CD8-positive, alpha-beta memory T cell (primary cell): ENCODE data around the gene PNPLA8. TPM values are rescaled to one million over a fixed set of nuclear protein-coding genes. Genes with fewer than 3 reads are reported as not detected.

Source experiments
- CTCF ChIA-PET: fragments of 350-600 bp; sonication (Branson Sonifier 250); formaldehyde crosslinking; loops from one replicate; lab custom pipeline; 2021; ENCODE audit warnings: antibody characterized with exemption; lab: Charles Lee
- POLR2A ChIA-PET: fragments of 350-600 bp; sonication (Branson Sonifier 250); formaldehyde crosslinking; loops from one replicate; lab custom pipeline; 2021; ENCODE audit warnings: antibody characterized with exemption; lab: Charles Lee
- DNase-seq, 5 donors: peaks; one replicate each; pipeline versions ENCODE4 v3.0.0 to v3.0.0-alpha.2; 2020 to 2022; ENCODE audit warnings: mixed read lengths in 1 of 5
- H3K27ac ChIP-seq: one replicate; pipeline ENCODE4 v1.7.0; 2013; ENCODE audit warnings: low read depth, mild to moderate bottlenecking, low read length, moderate library complexity
- H3K27me3 ChIP-seq: 2 replicates; pipeline ENCODE4 v1.7.0; 2013; ENCODE audit warnings: low read length, mild to moderate bottlenecking; ENCODE audit not compliant: insufficient read depth, poor library complexity, severe bottlenecking
- H3K36me3 ChIP-seq: 2 replicates; pipeline ENCODE4 v1.7.0; 2013; ENCODE audit warnings: mild to moderate bottlenecking, low read length, moderate library complexity; ENCODE audit not compliant: insufficient read depth
- H3K4me1 ChIP-seq: 2 replicates; pipeline ENCODE4 v1.7.0; 2013; ENCODE audit warnings: mild to moderate bottlenecking, low read length, moderate library complexity; ENCODE audit not compliant: insufficient read depth
- H3K4me3 ChIP-seq: 2 replicates; pipeline ENCODE4 v1.7.0; 2013; ENCODE audit warnings: mild to moderate bottlenecking, low read length
- H3K9me3 ChIP-seq: 2 replicates; pipeline ENCODE4 v1.7.0; 2013; ENCODE audit warnings: mild to moderate bottlenecking, low read length
- H3K27ac Mint-ChIP-seq, 8 donors: one replicate each; pipeline ENCODE4 v1.8.0; 2020 to 2021; ENCODE audit warnings: mixed read lengths in 8 of 8, mild to moderate bottlenecking in 6 of 8, inconsistent platforms in 3 of 8, moderate library complexity in 3 of 8
- H3K27me3 Mint-ChIP-seq, 2 donors: one replicate each; pipeline ENCODE4 v1.8.0; 2020 to 2021; ENCODE audit warnings: mixed read lengths in 2 of 2, mild to moderate bottlenecking in 1 of 2, moderate library complexity in 1 of 2
- H3K36me3 Mint-ChIP-seq, 3 donors: one replicate each; pipeline ENCODE4 v1.8.0; 2020 to 2021; ENCODE audit warnings: mixed read lengths in 3 of 3, inconsistent platforms in 1 of 3, mild to moderate bottlenecking in 1 of 3
- H3K4me1 Mint-ChIP-seq, 3 donors: one replicate each; pipeline ENCODE4 v1.8.0; 2020 to 2021; ENCODE audit warnings: mixed read lengths in 3 of 3, inconsistent platforms in 1 of 3, mild to moderate bottlenecking in 1 of 3
- H3K4me3 Mint-ChIP-seq, 7 donors: one replicate each; pipeline ENCODE4 v1.8.0; 2020 to 2021; ENCODE audit warnings: mixed read lengths in 7 of 7, mild to moderate bottlenecking in 6 of 7, moderate library complexity in 4 of 7, inconsistent platforms in 2 of 7
- H3K9me3 Mint-ChIP-seq, 5 donors: one replicate each; pipeline ENCODE4 v1.8.0; 2020 to 2022; ENCODE audit warnings: mixed read lengths in 5 of 5, mild to moderate bottlenecking in 3 of 5, moderate library complexity in 2 of 5, inconsistent platforms in 1 of 5
- polyA plus RNA-seq: library from polyadenylated mRNA; unstranded; fragments of 300-500 nt; fragmentation: Illumina TruSeq; gene quantifications from one replicate; pipeline ENCODE4 v1.2.3, GENCODE V29; 2021
- total RNA-seq, 2 experiments: library from RNA; stranded (reverse); gene quantifications; one replicate each; pipeline ENCODE4 v1.2.3, GENCODE V29; 2021

The PNPLA8 gene
- total and polyA plus RNA-seq, 3 experiments from 2014 or later: 16.3 to 29.7 (median 17.9) TPM

- no peaks in the 10 kb centered on the region for H3K9me3 ChIP-seq
- no peak overlapping the region for H3K4me3 Mint-ChIP-seq
- peaks cover 12 to 59% of the 10 kb centered on the region in 2 donors for H3K27me3 Mint-ChIP-seq
- no peak overlapping the region for H3K4me3 ChIP-seq
- H3K27ac ChIP-seq: no peak overlapping the region
- peaks cover 0 to 2% (median 0%) of the 10 kb centered on the region in 5 donors for H3K9me3 Mint-ChIP-seq
- ChIA-PET POLR2A (no interaction called here), CTCF (no interaction called here)
- no peaks in the 10 kb centered on the region for H3K27me3 ChIP-seq
- no peak for DNase-seq
- no peaks in the 10 kb centered on the region for H3K36me3 ChIP-seq
- peaks cover 0 to 7% (median 0%) of the 10 kb centered on the region in 3 donors for H3K36me3 Mint-ChIP-seq
- H3K4me1 Mint-ChIP-seq: no peaks in the 10 kb centered on the region
- no peak overlapping the region for H3K27ac Mint-ChIP-seq
- no peaks in the 10 kb centered on the region for H3K4me1 ChIP-seq
Measured at GRCh38 chr7:108431099-108431498, 94.8 kb downstream of the PNPLA8 start.

- no peak for DNase-seq
- Histone ChIP-seq H3K27ac (no peak overlapping the region), H3K9me3 (no peaks in the 10 kb centered on the region), H3K4me1 (no peaks in the 10 kb centered on the region), H3K4me3 (no peak overlapping the region), H3K27me3 (no peaks in the 10 kb centered on the region), H3K36me3 (no peaks in the 10 kb centered on the region)
- Mint-ChIP-seq H3K27me3 (peaks cover 12 to 58% of the 10 kb centered on the region in 2 donors), H3K36me3 (peaks cover 0 to 7% (median 0%) of the 10 kb centered on the region in 3 donors), H3K4me1 (no peaks in the 10 kb centered on the region), H3K9me3 (peaks cover 0 to 2% (median 0%) of the 10 kb centered on the region in 5 donors), H3K4me3 (no peak overlapping the region), H3K27ac (no peak overlapping the region)
- CTCF ChIA-PET: no interaction called here
- POLR2A ChIA-PET: no interaction called here
Measured at GRCh38 chr7:108430664-108431063, 95.3 kb downstream of the PNPLA8 start.

- DNase-seq: no peak
Measured at GRCh38 chr7:108427766-108428165, 98.2 kb downstream of the PNPLA8 start.

GRCh38 chr7:108425714-108426275 lies 100.1 kb downstream of the PNPLA8 start:
- CTCF ChIA-PET: no interaction called here
- no peaks in the 10 kb centered on the region for H3K4me1 Mint-ChIP-seq
- Histone ChIP-seq H3K4me1 (no peaks in the 10 kb centered on the region), H3K4me3 (no peak overlapping the region), H3K36me3 (no peaks in the 10 kb centered on the region), H3K9me3 (no peaks in the 10 kb centered on the region), H3K27me3 (no peaks in the 10 kb centered on the region), H3K27ac (no peak overlapping the region)
- H3K9me3 Mint-ChIP-seq: no peaks in the 10 kb centered on the region
- no peaks in the 10 kb centered on the region for H3K36me3 Mint-ChIP-seq
- POLR2A ChIA-PET: no interaction called here
- peaks cover 11 to 41% of the 10 kb centered on the region in 2 donors for H3K27me3 Mint-ChIP-seq
- no peak for DNase-seq
- H3K4me3 Mint-ChIP-seq: no peak overlapping the region
- H3K27ac Mint-ChIP-seq: no peak overlapping the region

More at GRCh38 chr7:108427766-108428165, 98.2 kb downstream of the PNPLA8 start:
- H3K4me1 ChIP-seq: no peaks in the 10 kb centered on the region
- no peaks in the 10 kb centered on the region for H3K9me3 ChIP-seq
- no peaks in the 10 kb centered on the region for H3K36me3 ChIP-seq
- H3K27me3 ChIP-seq: no peaks in the 10 kb centered on the region
- no peak overlapping the region for H3K4me3 ChIP-seq
- no peak overlapping the region for H3K27ac ChIP-seq
- peaks cover 0 to 3% (median 0%) of the 10 kb centered on the region in 3 donors for H3K36me3 Mint-ChIP-seq
- H3K4me3 Mint-ChIP-seq: no peak overlapping the region
- H3K4me1 Mint-ChIP-seq: no peaks in the 10 kb centered on the region
- CTCF ChIA-PET: no interaction called here
- POLR2A ChIA-PET: no interaction called here
- no peaks in the 10 kb centered on the region for H3K9me3 Mint-ChIP-seq
- H3K27me3 Mint-ChIP-seq: peaks cover 15 to 47% of the 10 kb centered on the region in 2 donors
- no peak overlapping the region for H3K27ac Mint-ChIP-seq

- CTCF ChIA-PET: no interaction called here
Measured at GRCh38 chr7:108424013-108424412, 101.9 kb downstream of the PNPLA8 start.

GRCh38 chr7:108423089-108423989 lies 102.6 kb downstream of the PNPLA8 start:
- ChIA-PET POLR2A (no interaction called here), CTCF (no interaction called here)
- no peak overlapping the region for H3K4me3 Mint-ChIP-seq
- H3K36me3 ChIP-seq: no peaks in the 10 kb centered on the region
- no peaks in the 10 kb centered on the region for H3K27me3 ChIP-seq
- peaks cover 4 to 38% of the 10 kb centered on the region in 2 donors for H3K27me3 Mint-ChIP-seq
- H3K27ac ChIP-seq: no peak overlapping the region
- no peaks in the 10 kb centered on the region for H3K4me1 ChIP-seq
- H3K36me3 Mint-ChIP-seq: no peaks in the 10 kb centered on the region
- no peak overlapping the region for H3K27ac Mint-ChIP-seq
- H3K9me3 ChIP-seq: no peaks in the 10 kb centered on the region
- H3K4me3 ChIP-seq: no peak overlapping the region
- H3K9me3 Mint-ChIP-seq: no peaks in the 10 kb centered on the region
- no peak for DNase-seq
- H3K4me1 Mint-ChIP-seq: no peaks in the 10 kb centered on the region

More at GRCh38 chr7:108424013-108424412, 101.9 kb downstream of the PNPLA8 start:
- H3K9me3 Mint-ChIP-seq: no peaks in the 10 kb centered on the region
- H3K36me3 ChIP-seq: no peaks in the 10 kb centered on the region
- DNase-seq: no peak
- no peaks in the 10 kb centered on the region for H3K9me3 ChIP-seq
- no peaks in the 10 kb centered on the region for H3K4me1 ChIP-seq
- no peaks in the 10 kb centered on the region for H3K36me3 Mint-ChIP-seq
- no peaks in the 10 kb centered on the region for H3K27me3 ChIP-seq
- peaks cover 6 to 37% of the 10 kb centered on the region in 2 donors for H3K27me3 Mint-ChIP-seq
- no peak overlapping the region for H3K27ac ChIP-seq
- H3K27ac Mint-ChIP-seq: no peak overlapping the region
- H3K4me1 Mint-ChIP-seq: no peaks in the 10 kb centered on the region
- no peak overlapping the region for H3K4me3 Mint-ChIP-seq
- H3K4me3 ChIP-seq: no peak overlapping the region
- POLR2A ChIA-PET: no interaction called here

GRCh38 chr7:108421720-108422331 lies 104.1 kb downstream of the PNPLA8 start:
- no peaks in the 10 kb centered on the region for H3K9me3 ChIP-seq
- CTCF ChIA-PET: no interaction called here
- Mint-ChIP-seq H3K27me3 (peaks cover 3 to 43% of the 10 kb centered on the region in 2 donors), H3K36me3 (no peaks in the 10 kb centered on the region), H3K9me3 (peaks cover 0 to 2% (median 0%) of the 10 kb centered on the region in 5 donors), H3K27ac (no peak overlapping the region), H3K4me1 (no peaks in the 10 kb centered on the region), H3K4me3 (no peak overlapping the region)
- no peaks in the 10 kb centered on the region for H3K27me3 ChIP-seq
- POLR2A ChIA-PET: no interaction called here
- no peak overlapping the region for H3K4me3 ChIP-seq
- DNase-seq: no peak
- H3K27ac ChIP-seq: no peak overlapping the region
- H3K36me3 ChIP-seq: no peaks in the 10 kb centered on the region
- H3K4me1 ChIP-seq: no peaks in the 10 kb centered on the region
